Stimulated activated naive CD4-positive, alpha-beta T cell (primary cell): ENCODE data around the gene GDF3.
A peak's percentile ranks its signal among the peaks of the same experiment; 100 is the strongest.

Source experiments
- DNase-seq, 6 experiments: peaks; one replicate each; lab custom pipeline; 2025; lab: John Stamatoyannopoulos, UW

GDF3 gene

GRCh38 chr12:7667125-7667524, 28.4 kb downstream of the GDF3 start:
- DNase-seq, result no peak

GRCh38 chr12:7666595-7666994, 29.0 kb downstream of the GDF3 start:
- no peak for DNase-seq

DNA sequence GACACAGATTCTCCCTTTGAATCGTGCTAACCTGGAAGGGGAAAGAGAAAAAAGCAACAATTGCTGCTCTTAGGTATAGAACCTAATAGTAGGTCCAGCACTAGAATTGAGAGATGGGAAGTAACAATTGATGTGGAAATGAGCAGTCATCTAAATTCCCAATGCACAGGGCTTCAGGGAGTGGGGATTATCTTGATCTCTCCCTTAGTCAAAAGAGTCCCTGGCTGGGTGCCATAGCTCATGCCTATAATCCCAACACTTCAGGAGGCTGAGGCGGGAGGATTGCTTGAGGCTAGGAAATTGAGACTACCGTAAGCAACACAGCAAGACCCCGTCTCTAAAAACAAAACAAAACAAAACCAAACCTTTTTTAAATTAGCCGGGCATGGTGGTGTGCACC, 33.8 kb downstream of the GDF3 start:
- DNase-seq, result no peak

DNA sequence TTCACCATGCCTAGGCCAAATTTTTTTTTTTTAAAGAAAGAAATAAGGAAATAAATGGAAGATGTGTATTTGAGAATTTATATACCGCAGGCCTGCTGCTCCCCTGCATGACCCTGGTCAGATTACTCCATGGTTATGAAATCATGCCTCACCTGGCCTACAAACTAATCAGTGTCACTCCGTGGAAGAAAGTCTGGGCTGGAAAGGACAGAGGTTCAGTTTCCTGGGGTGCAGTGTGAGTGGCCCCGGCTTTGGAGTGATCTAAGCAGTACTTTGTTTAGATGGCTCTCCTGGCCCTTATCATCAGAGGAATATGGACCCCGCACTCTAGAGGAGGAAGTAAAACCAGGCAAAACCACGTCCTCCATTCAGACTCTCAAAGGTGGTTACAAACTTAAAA, 39.5 kb downstream of the GDF3 start:
- no peak for DNase-seq

- no peak for DNase-seq
Observed at GRCh38 chr12:7650091-7650490, 45.5 kb downstream of the GDF3 start.

GRCh38 chr12:7647071-7647470, 48.5 kb downstream of the GDF3 start:
- DNase-seq, result no peak

DNA sequence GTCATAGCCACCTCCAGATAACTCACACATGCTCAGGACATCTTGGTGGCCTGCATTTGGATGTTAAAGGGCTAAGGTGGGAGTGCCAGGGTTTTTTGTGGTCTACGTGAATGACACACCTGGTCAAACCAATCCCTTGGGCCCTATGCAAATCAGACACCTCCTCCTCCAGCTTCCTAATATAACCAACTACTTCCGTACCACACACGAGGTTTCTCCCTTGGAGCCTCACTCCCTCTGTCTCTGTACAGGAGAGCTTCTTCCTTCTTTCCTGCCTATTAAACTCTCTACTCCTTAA, 49.4 kb downstream of the GDF3 start:
- no peak for DNase-seq

DNA sequence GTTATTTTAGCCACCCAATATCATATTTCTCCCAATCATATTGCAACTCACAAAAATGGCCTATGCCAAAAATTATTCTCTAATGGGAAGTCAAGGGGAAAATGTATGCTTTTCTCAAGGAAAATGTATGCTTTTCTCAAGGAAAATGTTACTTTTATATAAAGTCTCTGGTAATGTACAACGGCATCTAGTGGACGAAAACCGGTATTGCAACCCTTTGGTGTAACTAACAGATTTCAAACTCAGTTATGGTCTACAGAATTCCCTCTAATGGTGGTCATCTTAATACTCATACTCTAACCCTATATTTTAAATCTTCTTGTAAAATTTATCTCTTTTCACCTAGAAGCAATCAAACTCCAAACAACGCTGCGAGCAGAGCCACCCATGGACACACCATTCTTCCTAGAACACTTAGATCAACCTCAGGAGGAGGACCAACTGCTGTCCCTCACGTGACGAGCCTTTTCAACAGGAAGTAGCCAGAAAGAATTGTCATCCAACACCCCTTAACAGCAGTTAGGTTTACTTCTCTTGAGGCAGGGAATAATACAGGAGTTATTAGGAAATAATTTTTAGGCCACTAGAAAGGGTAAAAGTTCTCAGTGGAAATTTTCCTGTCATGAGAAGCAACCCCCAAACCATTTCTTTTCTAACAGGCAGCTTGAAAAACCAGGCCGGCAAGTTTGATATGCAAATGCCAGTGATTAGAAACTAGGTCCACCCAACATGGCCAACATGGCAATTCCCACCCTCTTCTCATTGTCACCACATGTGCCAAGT, 50.0 kb downstream of the GDF3 start:
- DNase-seq, result peak in 4 of 6 experiments; percentile 3 to 30 (median 16)

- no peak for DNase-seq
Observed at GRCh38 chr12:7642876-7643309, 52.7 kb downstream of the GDF3 start.

DNA sequence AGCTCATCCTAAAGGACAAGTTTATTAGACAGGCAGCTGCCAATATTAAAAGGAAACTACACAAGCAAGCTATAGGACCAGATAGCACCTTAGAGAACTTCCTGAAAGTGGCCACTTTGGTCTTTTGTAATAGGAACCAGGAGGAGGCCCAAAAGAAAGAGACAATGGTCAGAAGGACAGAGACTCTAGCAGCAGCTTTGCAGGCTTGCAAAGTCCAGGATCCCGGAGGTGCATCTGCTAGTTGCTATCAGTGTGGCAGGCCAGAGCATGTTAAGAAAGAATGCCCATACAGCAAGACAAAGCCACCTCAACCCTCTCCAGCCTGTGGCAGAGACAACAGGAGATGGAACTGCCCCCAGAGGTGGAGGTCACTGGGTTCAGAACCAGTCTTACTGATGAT, 53.3 kb downstream of the GDF3 start:
- DNase-seq, result no peak

DNA sequence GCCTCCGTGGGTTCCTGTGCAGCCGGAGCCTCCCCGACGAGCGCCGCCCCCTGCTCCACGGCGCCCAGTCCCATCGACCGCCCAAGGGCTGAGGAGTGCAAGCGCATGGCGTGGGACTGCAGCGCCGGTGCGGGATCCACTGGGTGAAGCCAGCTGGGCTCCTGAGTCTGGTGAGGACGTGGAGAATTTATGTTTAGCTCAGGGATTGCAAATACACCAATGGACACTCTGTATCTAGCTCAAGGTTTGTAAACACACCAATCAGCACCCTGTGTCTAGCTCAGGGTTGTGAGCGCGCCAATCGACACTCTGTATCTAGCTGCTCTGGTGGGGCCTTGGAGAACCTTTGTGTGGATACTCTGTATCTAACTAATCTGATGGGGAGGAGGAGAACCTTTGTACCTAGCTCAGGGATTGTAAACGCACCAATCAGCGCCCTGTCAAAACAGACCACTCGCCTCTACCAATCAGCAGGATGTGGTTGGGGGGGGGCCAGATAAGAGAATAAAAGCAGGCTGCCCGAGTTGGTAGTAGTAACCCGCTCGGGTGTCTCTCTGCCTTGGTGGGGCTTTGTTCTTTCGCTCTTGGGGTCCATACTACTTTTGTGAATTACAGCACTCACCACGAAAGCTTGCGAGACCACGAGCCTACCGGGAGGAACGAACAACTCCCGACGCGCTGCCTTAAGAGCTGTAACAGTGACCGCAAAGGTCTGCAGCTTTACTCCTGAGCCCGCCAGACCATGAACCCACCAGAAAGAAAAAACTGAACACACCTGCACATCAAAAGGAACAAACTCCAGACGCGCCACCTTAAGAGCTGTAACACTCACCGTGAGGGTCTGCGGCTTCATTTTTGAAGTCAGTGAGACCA, 55.2 kb downstream of the GDF3 start:
- peak; percentile 57 to 87 (median 66) for DNase-seq
